ENCODE measurements around the gene SLC1A4. TPM values are rescaled to one million over a fixed set of nuclear protein-coding genes. Genes with fewer than 3 reads are reported as not detected.
"Not testable (repeated sequence)": the region's sequence is repeated elsewhere in the genome, so short reads cannot be mapped to it uniquely, and the experiment has no call there.

Gene SLC1A4
- polyA plus RNA-seq, 12 donors, result 8.9 to 17.2 (median 14.2) TPM; not detected in 1

GRCh38 chr2:64989982-64990614, 899 bp downstream of the SLC1A4 start:
- DNase-seq, result peak; percentile 27

GRCh38 chr2:64990876-64991275, 1.7 kb downstream of the SLC1A4 start:
- DNase-seq, result peak; percentile 59

GRCh38 chr2:64992218-64992617, 3.0 kb downstream of the SLC1A4 start:
- DNase-seq, result no peak

- no peak for DNase-seq
Observed at GRCh38 chr2:64992990-64993389, 3.8 kb downstream of the SLC1A4 start.

- DNase-seq, result no peak
Observed at GRCh38 chr2:64995041-64995440, 5.8 kb downstream of the SLC1A4 start.

GRCh38 chr2:64996871-64997307, 7.7 kb downstream of the SLC1A4 start:
- no peak for DNase-seq

GRCh38 chr2:64998658-64999061, 9.5 kb downstream of the SLC1A4 start:
- no peak for DNase-seq

GRCh38 chr2:64999754-65000153, 10.6 kb downstream of the SLC1A4 start:
- DNase-seq, result no peak

GRCh38 chr2:65000644-65001043, 11.4 kb downstream of the SLC1A4 start:
- DNase-seq, result no peak

GRCh38 chr2:65003037-65003436, 13.8 kb downstream of the SLC1A4 start:
- no peak for DNase-seq

- not testable (repeated sequence) for DNase-seq
Observed at GRCh38 chr2:65004232-65004631, 15.0 kb downstream of the SLC1A4 start.

- DNase-seq, result no peak
Observed at GRCh38 chr2:65013776-65014175, 24.6 kb downstream of the SLC1A4 start.

GRCh38 chr2:65015731-65016130, 26.5 kb downstream of the SLC1A4 start:
- DNase-seq, result no peak

GRCh38 chr2:65016789-65017188, 27.6 kb downstream of the SLC1A4 start:
- DNase-seq, result no peak

- DNase-seq, result no peak
Observed at GRCh38 chr2:65017335-65017734, 28.1 kb downstream of the SLC1A4 start.

GRCh38 chr2:65018141-65018582, 29.0 kb downstream of the SLC1A4 start:
- no peak for DNase-seq

- no peak for DNase-seq
Observed at GRCh38 chr2:65019010-65019409, 29.8 kb downstream of the SLC1A4 start.

GRCh38 chr2:65019675-65020195, 30.5 kb downstream of the SLC1A4 start:
- no peak for DNase-seq

GRCh38 chr2:65020251-65020650, 31.1 kb downstream of the SLC1A4 start:
- DNase-seq, result not testable (repeated sequence)

GRCh38 chr2:65020943-65021528, 31.8 kb downstream of the SLC1A4 start:
- no peak for DNase-seq

- DNase-seq, result no peak
Observed at GRCh38 chr2:65021709-65022108, 32.5 kb downstream of the SLC1A4 start.

- no peak for DNase-seq
Observed at GRCh38 chr2:65022189-65022588, 33.0 kb downstream of the SLC1A4 start.

GRCh38 chr2:65023742-65024141, 34.5 kb downstream of the SLC1A4 start:
- DNase-seq, result no peak
